Body of pancreas (tissue), 4 donors: ENCODE measurements around the gene ACP7.

Experiments used
- CTCF ChIP-seq, 7 experiments: fragments of 450-650 bp in 4 of 7; fragments of 200-600 bp in 3 of 7; sonication (generic) in 3 of 7; IDR thresholded peaks; one replicate each; pipeline ENCODE4 v1.5.1; 2016 to 2019; ENCODE audit warnings: antibody characterized with exemption in 7 of 7
- POLR2A ChIP-seq, 3 donors: fragments of 450-650 bp; IDR thresholded peaks; one replicate each; pipeline ENCODE4 v1.6.1; 2016; ENCODE audit warnings: antibody characterized with exemption in 3 of 3, mild to moderate bottlenecking in 2 of 3

GRCh38 chr19:39064405-39064804, 19.8 kb upstream of the ACP7 start:
- no peak for TF ChIP-seq POLR2A (IDR thresholded peaks at IDR 0.05)
- TF ChIP-seq CTCF (IDR thresholded peaks at IDR 0.05) = no peak
